Peyer's patch (tissue), 4 donors: ENCODE measurements around the gene FYB1.

Source experiments
- POLR2A ChIP-seq, 2 donors: fragments of 450-650 bp; IDR thresholded peaks; one replicate each; pipeline ENCODE4 v1.5.1; 2017; ENCODE audit warnings: antibody characterized with exemption in 2 of 2, mild to moderate bottlenecking in 2 of 2, moderate library complexity in 2 of 2
- TF ChIP-seq, protein P1 (sequence below), 6 experiments: fragments of 450-650 bp in 4 of 6; fragments of 200-600 bp in 2 of 6; sonication (generic) in 1 of 6; IDR thresholded peaks; one replicate each; pipeline ENCODE4 v1.5.1; 2017 to 2019; ENCODE audit warnings: antibody characterized with exemption in 6 of 6, mild to moderate bottlenecking in 3 of 6, moderate library complexity in 1 of 6

DNA sequence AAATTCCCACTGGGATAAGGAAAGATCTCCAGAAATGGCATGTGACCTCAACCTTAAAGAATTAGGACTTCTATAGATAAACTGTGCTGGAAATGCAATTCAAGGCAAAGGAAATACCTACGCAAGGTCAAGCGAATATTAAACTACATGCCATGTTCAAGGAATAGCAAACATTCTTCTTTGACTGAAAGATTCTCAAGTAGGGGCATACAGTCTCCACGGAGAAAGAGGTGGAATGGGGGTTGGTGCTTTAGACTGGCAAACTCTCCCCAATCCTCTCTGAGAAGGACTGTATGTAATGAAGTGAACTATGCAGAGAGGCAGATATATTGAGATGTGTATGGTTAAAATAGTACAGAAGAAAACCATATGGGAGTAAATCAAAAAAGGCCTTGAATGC is 151.3 kb downstream of the FYB1 start:
- no peak for TF ChIP-seq POLR2A (IDR thresholded peaks at IDR 0.05)
- TF ChIP-seq, protein P1, sequence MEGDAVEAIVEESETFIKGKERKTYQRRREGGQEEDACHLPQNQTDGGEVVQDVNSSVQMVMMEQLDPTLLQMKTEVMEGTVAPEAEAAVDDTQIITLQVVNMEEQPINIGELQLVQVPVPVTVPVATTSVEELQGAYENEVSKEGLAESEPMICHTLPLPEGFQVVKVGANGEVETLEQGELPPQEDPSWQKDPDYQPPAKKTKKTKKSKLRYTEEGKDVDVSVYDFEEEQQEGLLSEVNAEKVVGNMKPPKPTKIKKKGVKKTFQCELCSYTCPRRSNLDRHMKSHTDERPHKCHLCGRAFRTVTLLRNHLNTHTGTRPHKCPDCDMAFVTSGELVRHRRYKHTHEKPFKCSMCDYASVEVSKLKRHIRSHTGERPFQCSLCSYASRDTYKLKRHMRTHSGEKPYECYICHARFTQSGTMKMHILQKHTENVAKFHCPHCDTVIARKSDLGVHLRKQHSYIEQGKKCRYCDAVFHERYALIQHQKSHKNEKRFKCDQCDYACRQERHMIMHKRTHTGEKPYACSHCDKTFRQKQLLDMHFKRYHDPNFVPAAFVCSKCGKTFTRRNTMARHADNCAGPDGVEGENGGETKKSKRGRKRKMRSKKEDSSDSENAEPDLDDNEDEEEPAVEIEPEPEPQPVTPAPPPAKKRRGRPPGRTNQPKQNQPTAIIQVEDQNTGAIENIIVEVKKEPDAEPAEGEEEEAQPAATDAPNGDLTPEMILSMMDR (IDR thresholded peaks at IDR 0.05) = no peak
